SH-SY5Y (cell line): ENCODE data around the gene AXDND1.

Experiments used
- GATA2 ChIP-seq: IDR thresholded peaks from 2 replicates; pipeline ENCODE4 v1.6.1; 2011; ENCODE audit warnings: mild to moderate bottlenecking, low read depth, low read length
- GATA3 ChIP-seq: IDR thresholded peaks from 2 replicates; pipeline ENCODE4 v1.6.1; 2011; ENCODE audit warnings: low read depth, mild to moderate bottlenecking, low read length, moderate library complexity

- no peak for TF ChIP-seq GATA3
- no peak for TF ChIP-seq GATA2
Observed at GRCh38 chr1:179353546-179353945, 12.2 kb upstream of the AXDND1 start.
